GM12891 (cell line): ENCODE results near the gene PSKH1.
A peak's percentile ranks its signal among the peaks of the same experiment; 100 is the strongest.
"Not testable (repeated sequence)": the region's sequence is repeated elsewhere in the genome, so short reads cannot be mapped to it uniquely, and the experiment has no call there.

Experiments used
- DNase-seq: peaks from one replicate; pipeline ENCODE4 v3.0.0; 2011; ENCODE audit warnings: low spot score; ENCODE audit not compliant: insufficient read length
- FAIRE-seq: peaks from 2 replicates; lab custom pipeline; 2011; peaks lifted over from hg19 to GRCh38; lab: Jason Lieb, UNC
- PAX5 ChIP-seq: IDR thresholded peaks from 2 replicates; pipeline ENCODE4 v1.6.1; 2011; ENCODE audit warnings: low read length, moderate library complexity, mild to moderate bottlenecking; ENCODE audit not compliant: insufficient read depth, severe bottlenecking
- POLR2A ChIP-seq: IDR thresholded peaks from 2 replicates; pipeline ENCODE4 v1.6.1; 2011; ENCODE audit warnings: low read depth, low read length, control low read depth
- POLR2AphosphoS5 ChIP-seq: IDR thresholded peaks from 2 replicates; pipeline ENCODE4 v1.6.1; 2011; ENCODE audit warnings: low read depth, low read length, control low read depth
- POU2F2 ChIP-seq: IDR thresholded peaks from 2 replicates; pipeline ENCODE4 v1.6.1; 2011; ENCODE audit warnings: low read depth, mild to moderate bottlenecking, control low read depth, low read length, moderate library complexity
- SPI1 ChIP-seq: IDR thresholded peaks from 2 replicates; pipeline ENCODE4 v1.6.1; 2011; ENCODE audit warnings: low read depth, low read length, control low read depth
- TAF1 ChIP-seq: IDR thresholded peaks from 2 replicates; pipeline ENCODE4 v1.6.1; 2011; ENCODE audit warnings: low read depth, low read length, control low read depth

PSKH1 gene

DNA sequence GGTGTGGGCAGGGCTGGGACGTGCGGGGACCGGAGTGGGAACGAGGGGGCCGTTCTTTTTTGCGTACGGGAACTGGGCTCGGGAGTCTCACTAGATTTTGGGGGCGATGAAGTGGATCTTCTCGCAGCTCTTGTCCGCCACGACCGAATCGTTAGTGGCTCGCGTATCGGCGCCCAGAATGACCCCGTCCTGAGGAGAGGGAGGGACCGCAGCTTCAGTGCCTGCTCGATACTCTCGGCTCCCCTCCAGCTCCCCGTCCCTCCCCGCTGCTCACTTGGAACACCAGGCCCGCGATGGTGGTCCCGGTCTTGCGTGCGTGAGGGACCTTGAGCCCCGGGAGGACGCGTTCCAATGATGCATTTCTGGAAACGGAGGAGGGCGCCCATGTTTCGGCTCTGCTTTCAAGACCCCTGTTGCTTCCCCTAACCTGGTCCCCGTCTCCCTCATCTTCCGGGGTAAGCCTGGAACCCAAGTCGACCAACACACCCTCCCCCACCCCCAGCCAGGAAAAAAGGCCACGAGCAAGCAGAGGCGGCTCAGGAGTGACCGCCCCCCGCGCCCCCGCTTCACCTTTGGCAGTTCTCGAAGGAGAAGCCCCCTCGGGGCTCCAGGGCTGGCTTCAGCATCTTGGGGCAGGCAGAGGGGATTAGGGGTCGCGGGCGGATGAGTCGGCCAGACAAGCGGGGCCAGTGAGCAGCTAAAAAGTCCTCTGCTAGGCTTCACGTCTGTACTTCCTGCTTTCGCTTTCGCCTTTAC, 43.2 kb downstream of the PSKH1 start, which contains the start of gene PSMB10:
PSMB10 (minus strand) TSS at position 727 of the 756 bp plus-strand sequence; CDS start at position 626, 101 bp downstream.
- peak; percentile 89 for FAIRE-seq
- TF ChIP-seq SPI1 (no peak; the same call in 1 of the 2 replicates), POLR2A (peak; percentile 70), POU2F2 (peak; percentile 46; the same call in 1 of the 2 replicates), POLR2AphosphoS5 (peak; percentile 69), TAF1 (peak; percentile 37; the same call in 1 of the 2 replicates), PAX5 (peak; percentile 6)
- DNase-seq, result no peak

DNA sequence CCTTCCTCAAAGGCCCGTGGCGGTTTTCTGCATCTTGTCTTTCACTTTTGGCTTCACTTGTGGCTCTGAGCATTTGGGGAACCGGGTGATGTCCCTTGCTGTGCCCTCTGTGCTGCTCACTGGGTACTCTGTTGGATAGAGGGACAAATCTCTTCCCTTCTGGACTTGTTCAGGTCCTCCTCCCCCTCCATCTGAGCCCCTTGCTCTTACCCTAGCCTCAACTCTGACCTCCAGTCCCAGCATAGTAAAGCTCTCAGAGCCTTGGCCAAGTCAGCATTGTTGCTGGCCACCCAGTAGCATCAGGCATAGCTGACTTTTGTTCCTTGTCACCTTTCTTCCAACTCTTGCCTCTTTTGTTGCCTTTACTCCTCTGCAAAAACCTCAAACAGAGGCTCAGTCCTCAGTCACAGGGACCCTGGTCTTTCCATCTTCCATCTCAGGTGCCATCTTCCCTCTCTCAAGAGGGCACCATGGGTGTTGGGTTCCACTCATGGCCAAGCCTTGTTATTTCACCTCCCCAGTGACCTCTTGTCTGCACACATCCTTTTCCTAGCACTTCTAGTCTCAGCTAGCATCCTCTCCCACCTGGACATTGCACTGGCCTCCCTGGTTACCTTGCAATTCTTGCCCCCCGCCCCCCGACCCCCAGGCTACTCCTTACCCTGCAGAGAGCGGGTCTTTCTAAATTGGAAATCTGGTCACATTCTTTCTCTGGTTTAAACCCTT, 44.0 kb downstream of the PSKH1 start:
- DNase-seq, result peak; percentile 86
- peak; percentile 71; the same call in 1 of the 2 replicates for TF ChIP-seq SPI1
- TF ChIP-seq TAF1, result no peak; the same call in 1 of the 2 replicates
- TF ChIP-seq POLR2AphosphoS5, result no peak
- TF ChIP-seq POLR2A, result no peak
- no peak for TF ChIP-seq PAX5
- TF ChIP-seq POU2F2, result no peak
- no peak for FAIRE-seq

DNA sequence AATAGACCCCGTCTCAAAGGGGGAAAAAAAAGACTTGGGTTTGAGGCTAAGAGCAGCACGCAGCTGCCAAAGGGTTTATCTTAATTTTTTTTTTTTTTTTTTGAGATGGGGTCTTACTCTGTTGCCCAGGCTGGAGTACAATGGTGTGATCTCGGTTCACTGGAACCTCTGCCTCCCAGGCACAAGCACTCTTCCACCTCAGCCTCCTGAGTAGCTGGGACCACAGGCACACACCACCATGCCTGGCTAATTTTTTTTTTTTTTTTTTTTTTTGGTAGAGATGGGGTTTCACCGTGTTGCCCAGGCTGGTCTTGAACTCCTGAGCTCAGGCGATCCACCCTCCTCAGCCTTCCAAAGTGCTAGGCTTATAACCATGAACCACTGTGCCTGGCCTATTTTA, 44.7 kb downstream of the PSKH1 start:
- not testable (repeated sequence) for FAIRE-seq, DNase-seq

DNA sequence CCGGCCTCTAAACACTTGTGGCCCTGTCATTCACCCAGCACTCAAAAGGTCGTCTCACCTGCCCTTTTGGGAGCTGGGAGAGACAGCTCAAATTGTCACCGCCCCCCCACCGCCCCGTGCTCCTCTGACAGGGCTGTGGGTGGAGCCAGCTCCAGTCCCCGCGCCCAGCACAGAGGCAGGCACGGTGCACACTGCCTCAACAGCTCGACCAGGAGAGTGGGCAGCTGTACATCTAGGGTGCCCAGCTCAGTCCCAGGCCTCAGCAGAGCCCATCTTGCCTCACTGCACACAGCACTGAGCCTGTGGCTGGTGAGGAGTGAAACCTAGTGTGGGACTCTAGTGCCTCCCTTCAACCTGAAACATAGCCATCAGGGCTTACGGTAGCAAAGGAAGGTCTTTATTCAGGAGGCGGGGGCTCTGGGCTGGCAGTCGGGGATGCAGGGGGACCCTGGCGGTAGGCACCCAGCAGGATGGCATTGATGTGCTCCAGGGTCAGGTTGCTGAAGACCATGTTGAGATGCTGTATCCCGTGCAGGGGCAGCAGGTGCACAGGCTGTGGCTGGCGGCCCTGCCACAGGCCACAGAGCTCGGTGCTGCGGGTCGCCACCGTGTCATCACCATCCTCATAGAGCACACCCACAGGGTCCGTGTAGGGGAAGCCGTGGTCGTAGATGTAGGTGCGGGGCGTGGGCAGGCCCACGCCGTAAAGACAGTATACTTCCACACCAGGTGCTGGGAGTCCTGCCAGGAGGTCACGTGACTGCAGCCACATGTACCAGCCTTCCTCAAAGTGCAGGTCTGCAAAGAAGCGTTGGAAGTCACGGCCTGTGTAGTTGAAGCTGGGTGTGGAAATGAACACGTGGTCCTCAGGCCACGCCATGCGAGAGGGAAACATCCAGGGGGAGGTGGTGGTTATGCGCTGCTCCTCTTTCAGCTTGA, 46.7 kb downstream of the PSKH1 start:
- no peak for FAIRE-seq
- TF ChIP-seq SPI1, result no peak
- TF ChIP-seq PAX5, result no peak
- TF ChIP-seq TAF1, result no peak
- no peak for TF ChIP-seq POU2F2
- DNase-seq, result no peak

DNA sequence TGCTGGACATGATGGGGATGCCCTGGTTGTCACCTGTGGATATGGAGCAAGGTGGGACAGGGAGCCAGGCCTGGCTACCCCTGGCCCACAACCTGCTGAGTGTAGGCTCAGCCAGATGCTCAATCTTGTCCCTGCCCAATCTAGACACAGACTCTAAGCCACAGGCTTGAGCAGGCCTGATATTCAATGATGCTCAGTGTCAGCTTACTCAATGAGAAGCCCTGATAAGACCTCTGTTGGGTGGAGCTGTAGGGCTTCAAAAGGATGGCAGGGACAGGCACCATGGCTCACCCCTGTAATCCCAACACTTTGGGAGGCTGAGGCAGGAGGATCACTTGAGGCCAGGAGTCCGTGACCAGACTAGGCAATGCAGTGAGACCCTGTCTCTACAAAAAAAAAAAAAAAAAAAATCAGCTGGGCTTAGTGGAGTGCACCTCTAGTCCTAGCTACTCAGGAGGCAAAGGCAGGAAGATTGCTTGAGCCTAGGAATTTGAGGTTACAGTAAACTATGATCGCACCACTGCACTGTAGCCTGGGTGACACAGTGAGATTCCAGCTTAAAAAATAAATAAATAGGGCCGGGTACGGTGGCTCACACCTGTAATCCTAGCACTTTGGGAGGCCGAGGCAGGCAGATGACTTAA, 47.5 kb downstream of the PSKH1 start:
- FAIRE-seq (peak; percentile 52), DNase-seq (no peak)
- TF ChIP-seq PAX5 (no peak), TAF1 (no peak)

DNA sequence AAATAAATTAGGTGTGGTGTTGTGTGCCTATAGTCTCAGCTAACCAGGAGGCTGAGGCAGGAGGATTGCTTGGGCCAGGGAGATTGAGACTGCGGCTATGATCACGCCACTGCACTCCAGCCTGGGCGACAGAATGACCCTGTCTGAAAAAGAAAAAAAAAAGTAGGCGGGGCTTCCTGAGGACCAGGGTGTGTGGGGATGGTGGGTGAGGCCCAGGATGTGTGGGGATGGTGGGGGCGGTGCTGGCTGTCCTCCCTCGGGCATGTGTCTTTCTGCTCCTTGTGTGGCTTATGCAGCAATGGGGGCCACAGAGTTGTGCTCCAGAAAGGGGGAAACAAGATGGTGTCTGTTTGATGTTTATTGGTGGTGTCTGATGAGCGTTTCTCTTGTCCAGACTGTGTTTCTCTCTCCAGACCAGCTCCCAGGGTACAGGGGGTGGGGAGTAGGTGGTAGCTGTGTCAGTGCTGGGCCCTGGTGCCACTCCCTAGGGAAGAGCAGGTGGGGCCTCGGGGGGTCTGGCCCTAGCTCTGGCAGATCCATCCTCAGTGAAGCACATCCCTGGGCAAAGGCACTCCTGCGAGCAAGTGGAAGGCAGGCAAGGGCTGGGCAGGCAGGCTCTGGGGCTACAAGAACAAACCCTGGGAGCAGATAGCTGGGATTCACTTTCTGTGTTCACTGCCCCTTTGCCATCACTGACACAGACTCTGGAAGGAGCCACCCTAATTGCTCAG, 48.6 kb downstream of the PSKH1 start:
- FAIRE-seq, result no peak
- TF ChIP-seq PAX5, result no peak
- TF ChIP-seq POU2F2, result no peak
- TF ChIP-seq SPI1, result no peak
- no peak for TF ChIP-seq TAF1
- TF ChIP-seq POLR2AphosphoS5, result no peak
- no peak for TF ChIP-seq POLR2A
- no peak for DNase-seq

DNA sequence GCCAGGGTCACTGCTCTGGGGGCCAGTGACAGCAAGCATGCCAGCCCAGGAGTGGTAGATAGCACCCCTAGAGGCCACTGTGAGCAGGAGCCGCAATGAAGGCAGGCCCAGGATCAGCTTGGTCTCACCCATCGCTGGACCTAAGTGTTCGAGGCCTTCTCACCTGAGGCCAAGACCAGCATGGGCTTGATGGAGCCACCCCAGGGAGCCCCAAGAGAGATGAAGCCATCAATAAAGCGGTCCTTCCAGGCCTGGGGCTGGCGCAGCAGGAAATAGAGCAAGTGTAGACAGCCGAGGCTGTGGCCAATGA, 49.1 kb downstream of the PSKH1 start:
- TF ChIP-seq POU2F2 (no peak), PAX5 (no peak), TAF1 (no peak), POLR2AphosphoS5 (no peak), SPI1 (no peak), POLR2A (no peak)
- DNase-seq, result peak; percentile 74
- FAIRE-seq, result peak; percentile 81

DNA sequence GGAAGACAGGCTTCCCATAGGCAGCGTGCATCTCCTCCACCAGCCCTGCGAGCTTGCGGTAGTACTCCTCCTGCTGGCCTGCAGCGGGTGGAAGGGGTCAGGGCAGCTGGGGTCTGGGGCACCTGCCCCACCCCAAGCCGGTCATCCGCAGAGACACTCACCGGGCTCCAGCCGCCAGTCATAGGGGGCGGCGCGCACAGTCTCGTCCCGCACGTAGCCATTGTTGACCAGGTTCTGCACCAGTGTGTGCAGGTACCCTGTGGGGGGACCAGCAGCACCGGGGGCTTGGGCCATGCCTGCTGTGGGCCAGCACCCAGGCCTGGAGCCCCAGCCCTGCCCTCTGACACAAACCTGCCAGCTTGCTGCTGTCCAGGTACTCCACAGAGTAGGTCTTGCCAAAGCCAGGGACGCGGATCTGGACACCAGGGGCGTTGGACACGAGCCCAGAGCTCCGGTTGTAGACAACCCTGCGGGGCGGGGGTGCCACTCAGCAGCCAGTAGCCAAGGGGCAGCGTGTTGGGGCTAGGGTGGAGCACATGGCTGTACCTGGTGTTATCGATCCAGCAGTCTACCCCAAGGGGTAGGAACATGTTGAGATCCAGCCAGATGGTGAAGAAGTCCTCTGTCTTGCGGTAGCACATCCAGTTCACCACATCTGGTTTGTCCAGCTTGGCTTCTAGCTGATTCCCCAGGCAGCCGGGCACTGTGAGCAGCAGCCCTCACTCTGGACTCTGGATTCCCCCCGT, 49.6 kb downstream of the PSKH1 start:
- FAIRE-seq, result no peak
- DNase-seq, result no peak
- TF ChIP-seq TAF1, result no peak

DNA sequence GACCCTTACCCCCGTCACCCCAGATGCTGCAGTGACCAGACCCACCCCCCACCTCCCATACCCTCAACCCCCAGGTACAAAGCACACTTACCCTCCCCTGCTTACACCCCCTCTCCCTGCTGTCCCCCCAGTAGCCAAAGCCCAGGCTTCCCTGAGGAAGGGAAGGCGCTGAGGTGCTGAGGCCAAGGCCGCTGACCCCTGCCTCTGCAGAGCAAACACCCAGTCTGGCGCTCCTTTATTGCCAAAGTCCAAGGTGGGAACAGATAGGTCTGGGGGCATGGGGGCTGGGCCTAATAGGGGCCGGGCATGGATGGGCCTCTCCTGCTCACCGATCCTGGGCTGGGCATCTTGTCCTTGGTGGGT, 50.2 kb downstream of the PSKH1 start:
- FAIRE-seq (no peak), DNase-seq (no peak)
- TF ChIP-seq POU2F2 (no peak), PAX5 (no peak), POLR2A (no peak), POLR2AphosphoS5 (no peak), TAF1 (no peak), SPI1 (no peak)
